ENCODE data around the gene PIGQ. TPM values are rescaled to one million over a fixed set of nuclear protein-coding genes. Genes with fewer than 3 reads are reported as not detected.
"Not testable (repeated sequence)": the region's sequence is repeated elsewhere in the genome, so short reads cannot be mapped to it uniquely, and the experiment has no call there.

The PIGQ gene
- total RNA-seq, 4 donors from 2014 or later, result 15.9 to 24.0 (median 20.4) TPM

- DNase-seq, result no peak
- intact Hi-C loops (cut with DNase I), result no loop called here
- Histone ChIP-seq H3K27ac (no peak overlapping the region), H3K4me3 (no peak overlapping the region), H3K27me3 (no peaks in the 10 kb centered on the region), H3K9me3 (no peaks in the 10 kb centered on the region), H3K4me1 (peaks cover 38 to 57% (median 45%) of the 10 kb centered on the region in 3 donors), H3K36me3 (peaks cover 0 to 40% (median 0%) of the 10 kb centered on the region in 3 donors)
- WGBS, 2 donors, result 71 to 73% methylated on average over 16 to 18 of the region's 34 CpGs
- TF ChIP-seq POLR2A (IDR thresholded peaks at IDR 0.05), result no peak
- TF ChIP-seq CTCF (IDR thresholded peaks at IDR 0.05), result no peak
Observed at GRCh38 chr16:595942-596735, 26.4 kb downstream of the PIGQ start.

- H3K4me1 ChIP-seq, result peaks cover 34 to 52% (median 40%) of the 10 kb centered on the region in 3 donors
- WGBS, 2 donors, result 91 to 96% methylated on average over 12 of the region's 12 CpGs
- no peak overlapping the region for H3K27ac ChIP-seq
- peaks cover 0 to 45% (median 0%) of the 10 kb centered on the region in 3 donors for H3K36me3 ChIP-seq
- no peaks in the 10 kb centered on the region for H3K27me3 ChIP-seq
- TF ChIP-seq POLR2A (IDR thresholded peaks at IDR 0.05) (no peak), CTCF (IDR thresholded peaks at IDR 0.05) (no peak)
- DNase-seq, result no peak
- no peak overlapping the region for H3K4me3 ChIP-seq
- no peaks in the 10 kb centered on the region for H3K9me3 ChIP-seq
- intact Hi-C loops (cut with DNase I), result no loop called here
Observed at GRCh38 chr16:596736-597060, 26.9 kb downstream of the PIGQ start.

GRCh38 chr16:597655-598054 is 27.9 kb downstream of the PIGQ start:
- peaks cover 26 to 42% (median 32%) of the 10 kb centered on the region in 3 donors for H3K4me1 ChIP-seq
- DNase-seq; intact Hi-C loops (cut with DNase I); H3K27ac ChIP-seq; H3K9me3 ChIP-seq; H3K27me3 ChIP-seq; H3K4me3 ChIP-seq: not testable (repeated sequence)
- 93% methylated on average over 5 of the region's 7 CpGs; no CpG with 5 or more reads in 1 of the 2 donors for WGBS, 2 donors
- H3K36me3 ChIP-seq, result peaks cover 0 to 52% (median 0%) of the 10 kb centered on the region in 3 donors

- TF ChIP-seq POLR2A (IDR thresholded peaks at IDR 0.05) (no peak), CTCF (IDR thresholded peaks at IDR 0.05) (no peak)
- Histone ChIP-seq H3K36me3 (peaks cover 0 to 52% (median 0%) of the 10 kb centered on the region in 3 donors), H3K9me3 (no peaks in the 10 kb centered on the region), H3K4me1 (peaks cover 14 to 28% (median 17%) of the 10 kb centered on the region in 3 donors), H3K4me3 (no peak overlapping the region), H3K27me3 (no peaks in the 10 kb centered on the region), H3K27ac (no peak overlapping the region)
- intact Hi-C loops (cut with DNase I), result no loop called here
- WGBS, 2 donors, result 95 to 96% methylated on average over 25 to 26 of the region's 43 CpGs
- no peak for DNase-seq
Observed at GRCh38 chr16:598823-599739, 29.3 kb downstream of the PIGQ start.

GRCh38 chr16:600781-601180 is 31.0 kb downstream of the PIGQ start:
- intact Hi-C loops (cut with DNase I), result no loop called here
- no peak for DNase-seq
- 69% methylated on average over 7 of the region's 7 CpGs for WGBS, 2 donors
- Histone ChIP-seq H3K4me3 (no peak overlapping the region), H3K36me3 (peaks cover 0 to 52% (median 4%) of the 10 kb centered on the region in 3 donors), H3K27ac (no peak overlapping the region), H3K27me3 (no peaks in the 10 kb centered on the region), H3K4me1 (peaks cover under 1 to 11% (median 5%) of the 10 kb centered on the region in 3 donors), H3K9me3 (no peaks in the 10 kb centered on the region)
- no peak for TF ChIP-seq CTCF (IDR thresholded peaks at IDR 0.05)
- no peak for TF ChIP-seq POLR2A (IDR thresholded peaks at IDR 0.05)
